ENCODE data around the gene OR1F1.

- TF ChIP-seq CTCF (IDR thresholded peaks at IDR 0.05) (no peak), POLR2AphosphoS5 (IDR thresholded peaks at IDR 0.05) (no peak), POLR2A (IDR thresholded peaks at IDR 0.05) (no peak), EP300 (IDR thresholded peaks at IDR 0.05) (no peak)
These were observed 58.9 kb downstream of the OR1F1 start for GRCh38 chr16:3246876-3247275.
